ENCODE measurements around the gene SATB2.

DNA sequence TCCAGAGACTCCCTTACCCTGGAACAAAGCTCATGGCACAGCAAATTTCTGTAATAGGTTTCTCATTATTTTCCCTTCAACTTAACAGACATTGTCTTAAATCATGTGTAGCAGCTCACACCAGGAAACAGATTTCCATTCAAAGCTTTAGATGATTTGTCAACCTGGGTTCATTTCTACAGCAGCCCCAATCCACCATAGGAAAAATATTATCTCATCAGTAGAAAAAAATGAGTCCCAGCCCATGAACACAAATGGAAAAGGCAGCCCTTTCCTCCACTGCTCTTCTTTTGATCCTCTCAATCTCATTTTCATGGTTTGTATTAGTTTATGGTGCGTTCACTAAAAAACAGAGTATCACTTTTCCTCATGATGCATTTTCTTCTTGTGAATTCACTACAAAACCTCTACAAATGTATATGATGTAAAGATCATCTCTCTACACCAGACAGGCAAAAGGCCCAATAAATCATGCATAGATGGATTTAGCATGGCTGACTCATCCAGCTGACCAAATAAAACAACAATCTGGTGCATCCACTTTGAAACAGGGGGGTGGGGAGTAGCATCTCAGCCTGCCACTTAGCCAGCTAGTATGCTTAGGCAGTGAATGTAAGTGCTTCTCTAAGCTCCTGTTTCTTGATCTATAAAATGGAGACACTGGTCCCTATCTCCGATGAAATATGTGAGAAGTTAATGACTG is 78.6 kb downstream of the SATB2 start:
- TF ChIP-seq, protein P1, sequence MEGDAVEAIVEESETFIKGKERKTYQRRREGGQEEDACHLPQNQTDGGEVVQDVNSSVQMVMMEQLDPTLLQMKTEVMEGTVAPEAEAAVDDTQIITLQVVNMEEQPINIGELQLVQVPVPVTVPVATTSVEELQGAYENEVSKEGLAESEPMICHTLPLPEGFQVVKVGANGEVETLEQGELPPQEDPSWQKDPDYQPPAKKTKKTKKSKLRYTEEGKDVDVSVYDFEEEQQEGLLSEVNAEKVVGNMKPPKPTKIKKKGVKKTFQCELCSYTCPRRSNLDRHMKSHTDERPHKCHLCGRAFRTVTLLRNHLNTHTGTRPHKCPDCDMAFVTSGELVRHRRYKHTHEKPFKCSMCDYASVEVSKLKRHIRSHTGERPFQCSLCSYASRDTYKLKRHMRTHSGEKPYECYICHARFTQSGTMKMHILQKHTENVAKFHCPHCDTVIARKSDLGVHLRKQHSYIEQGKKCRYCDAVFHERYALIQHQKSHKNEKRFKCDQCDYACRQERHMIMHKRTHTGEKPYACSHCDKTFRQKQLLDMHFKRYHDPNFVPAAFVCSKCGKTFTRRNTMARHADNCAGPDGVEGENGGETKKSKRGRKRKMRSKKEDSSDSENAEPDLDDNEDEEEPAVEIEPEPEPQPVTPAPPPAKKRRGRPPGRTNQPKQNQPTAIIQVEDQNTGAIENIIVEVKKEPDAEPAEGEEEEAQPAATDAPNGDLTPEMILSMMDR (IDR thresholded peaks at IDR 0.05; ENCODE audit: low read length), result no peak
- TF ChIP-seq EZH2 (IDR thresholded peaks at IDR 0.05; ENCODE audit: borderline replicate concordance, low read length), result no peak

Data from OCI-LY1 (cell line).